ENCODE data around the gene OR13C2.

OR13C2 gene

GRCh38 chr9:104577263-104577662 lies 28.2 kb downstream of the OR13C2 start:
- Histone ChIP-seq H3K4me1 (ENCODE audit: insufficient read depth, low read length) (no peaks in the 10 kb centered on the region), H3K9ac (ENCODE audit: low read depth, low read length) (no peak overlapping the region), H3K36me3 (ENCODE audit: insufficient read depth, low read length) (no peaks in the 10 kb centered on the region), H3K9me3 (ENCODE audit: control insufficient read depth, insufficient read depth, low read length) (no peaks in the 10 kb centered on the region; the same call in 1 of the 2 replicates)

- H3K9me3 ChIP-seq (ENCODE audit: control insufficient read depth, insufficient read depth, low read length) = no peaks in the 10 kb centered on the region; the same call in none of the 2 replicates
- no peaks in the 10 kb centered on the region for H3K36me3 ChIP-seq (ENCODE audit: insufficient read depth, low read length)
- H3K4me1 ChIP-seq (ENCODE audit: insufficient read depth, low read length) = no peaks in the 10 kb centered on the region
- H3K9ac ChIP-seq (ENCODE audit: low read depth, low read length) = no peak overlapping the region
Observed at GRCh38 chr9:104575456-104575855, 30.0 kb downstream of the OR13C2 start.

- Histone ChIP-seq H3K9ac (ENCODE audit: low read depth, low read length) (no peak overlapping the region), H3K9me3 (ENCODE audit: control insufficient read depth, insufficient read depth, low read length) (no peaks in the 10 kb centered on the region; the same call in none of the 2 replicates), H3K4me1 (ENCODE audit: insufficient read depth, low read length) (no peaks in the 10 kb centered on the region), H3K36me3 (ENCODE audit: insufficient read depth, low read length) (no peaks in the 10 kb centered on the region)
Observed at GRCh38 chr9:104572612-104573011, 32.8 kb downstream of the OR13C2 start.

- Histone ChIP-seq H3K9ac (ENCODE audit: low read depth, low read length) (no peak within 1 kb of the TSS), H3K9me3 (ENCODE audit: control insufficient read depth, insufficient read depth, low read length) (no peaks in the 10 kb centered on the region; the same call in none of the 2 replicates), H3K36me3 (ENCODE audit: insufficient read depth, low read length) (no peaks in the 10 kb centered on the region), H3K4me1 (ENCODE audit: insufficient read depth, low read length) (no peaks in the 10 kb centered on the region)
Observed at GRCh38 chr9:104568868-104569267, 36.6 kb downstream of the OR13C2 start, which contains the start of gene OR13C8. Gene OR13C8, plus strand, starts transcription at chr9:104569168. Its CDS starts 0 bp downstream, at chr9:104569168.

GRCh38 chr9:104564358-104564757 lies 41.1 kb downstream of the OR13C2 start:
- H3K36me3 ChIP-seq (ENCODE audit: insufficient read depth, low read length) = no peaks in the 10 kb centered on the region
- H3K4me1 ChIP-seq (ENCODE audit: insufficient read depth, low read length) = no peaks in the 10 kb centered on the region
- H3K9me3 ChIP-seq (ENCODE audit: control insufficient read depth, insufficient read depth, low read length) = no peaks in the 10 kb centered on the region
- H3K9ac ChIP-seq (ENCODE audit: low read depth, low read length) = no peak overlapping the region

GRCh38 chr9:104556830-104557634 lies 48.4 kb downstream of the OR13C2 start:
- H3K36me3 ChIP-seq (ENCODE audit: insufficient read depth, low read length) = no peaks in the 10 kb centered on the region
- H3K9ac ChIP-seq (ENCODE audit: low read depth, low read length) = no peak overlapping the region
- 0 out of 2 replicates have a peak, but pooled peaks cover 3% of the 10 kb centered on the region for H3K9me3 ChIP-seq (ENCODE audit: control insufficient read depth, insufficient read depth, low read length)
- H3K4me1 ChIP-seq (ENCODE audit: insufficient read depth, low read length) = 0 out of 2 replicates have a peak, but pooled peaks cover 3% of the 10 kb centered on the region

GRCh38 chr9:104555521-104555920 lies 49.9 kb downstream of the OR13C2 start:
- H3K4me1 ChIP-seq (ENCODE audit: insufficient read depth, low read length) = 0 out of 2 replicates have a peak, but pooled peaks cover 3% of the 10 kb centered on the region
- H3K9me3 ChIP-seq (ENCODE audit: control insufficient read depth, insufficient read depth, low read length) = 0 out of 2 replicates have a peak, but pooled peaks cover 3% of the 10 kb centered on the region
- H3K36me3 ChIP-seq (ENCODE audit: insufficient read depth, low read length) = no peaks in the 10 kb centered on the region
- no peak overlapping the region for H3K9ac ChIP-seq (ENCODE audit: low read depth, low read length)
